SU-DHL-6 (cell line): ENCODE data around the gene SCN8A.

Source experiments
- H2AFZ ChIP-seq: fragments of 200-600 bp; sonication (generic); 2 replicates; pipeline ENCODE4 v1.6.1; 2014; ENCODE audit warnings: low read depth, mild to moderate bottlenecking, moderate library complexity, mixed read lengths, antibody characterized with exemption, low read length; ENCODE audit not compliant: severe bottlenecking
- H3F3A ChIP-seq: fragments of 200-600 bp; shearing (Covaris generic); 2 replicates; pipeline ENCODE4 v1.6.0; 2016; ENCODE audit warnings: antibody characterized with exemption, mild to moderate bottlenecking; ENCODE audit not compliant: insufficient read depth
- H3K27ac ChIP-seq: fragments of 200-600 bp; sonication (generic); 2 replicates; pipeline ENCODE4 v1.5.1; 2016; ENCODE audit warnings: low read depth, mild to moderate bottlenecking, low read length, moderate library complexity, mixed read lengths
- H3K27me3 ChIP-seq: fragments of 200-600 bp; sonication (generic), shearing (Covaris generic); 2 replicates; pipeline ENCODE4 v1.6.0; 2014; ENCODE audit warnings: mild to moderate bottlenecking, low read length
- H3K36me3 ChIP-seq: fragments of 200-600 bp; sonication (generic); 2 replicates; pipeline ENCODE4 v1.6.1; 2014; ENCODE audit warnings: mild to moderate bottlenecking, low read length, mixed read lengths
- H3K4me2 ChIP-seq: fragments of 300-600, 200-600 bp; shearing (Covaris generic), sonication (generic); 2 replicates; pipeline ENCODE4 v1.6.0; 2014; ENCODE audit warnings: low read length, low read depth, mild to moderate bottlenecking; ENCODE audit not compliant: poor library complexity, severe bottlenecking
- H3K4me3 ChIP-seq: fragments of 200-600 bp; sonication (generic); 2 replicates; pipeline ENCODE4 v1.5.1; 2014; ENCODE audit warnings: antibody characterized with exemption, low read length, mild to moderate bottlenecking, mixed read lengths; ENCODE audit not compliant: insufficient read depth, poor library complexity, severe bottlenecking
- H3K79me2 ChIP-seq: fragments of 200-600 bp; sonication (generic); 2 replicates; pipeline ENCODE4 v1.6.1; 2014; ENCODE audit warnings: mild to moderate bottlenecking, low read length, moderate library complexity; ENCODE audit not compliant: insufficient read depth
- H3K9ac ChIP-seq: fragments of 200-600 bp; sonication (generic); 2 replicates; pipeline ENCODE4 v1.7.0; 2014; ENCODE audit warnings: mild to moderate bottlenecking, low read length
- H3K9me2 ChIP-seq: fragments of 200-600 bp; sonication (generic); replicated peaks from 2 replicates; pipeline ENCODE4 v1.6.1; 2014; ENCODE audit warnings: low read length; ENCODE audit not compliant: insufficient read depth
- H3K9me3 ChIP-seq: fragments of 200-600 bp; sonication (generic); 2 replicates; pipeline ENCODE4 v1.6.1; 2014; ENCODE audit warnings: low read length, mixed read lengths; ENCODE audit not compliant: insufficient read depth
- H4K20me1 ChIP-seq: fragments of 200-600 bp; sonication (generic); 2 replicates; pipeline ENCODE4 v1.6.1; 2014; ENCODE audit warnings: low read depth, mild to moderate bottlenecking, antibody characterized with exemption, low read length, moderate library complexity, mixed read lengths
- CTCF ChIP-seq: fragments of 200-600 bp; sonication (generic); IDR thresholded peaks from one replicate; pipeline ENCODE4 v1.5.1; 2017; ENCODE audit warnings: antibody characterized with exemption, mild to moderate bottlenecking, low read length, moderate library complexity; ENCODE audit not compliant: insufficient read depth, poor library complexity, severe bottlenecking
- EZH2phosphoT487 ChIP-seq: fragments of 200-600 bp; sonication (generic), shearing (Covaris generic); conservative IDR thresholded peaks from 2 replicates; pipeline ENCODE4 v1.6.1; 2018; ENCODE audit warnings: mild to moderate bottlenecking, antibody characterized with exemption, low read length, moderate library complexity, mixed read lengths

SCN8A gene

GRCh38 chr12:51592034-51592705 lies 1.1 kb downstream of the SCN8A start:
- Histone ChIP-seq H2AFZ (no peak overlapping the region), H3K79me2 (no peaks in the 10 kb centered on the region), H3K27ac (no peak overlapping the region)

GRCh38 chr12:51593021-51593420 lies 2.0 kb downstream of the SCN8A start:
- Histone ChIP-seq H4K20me1 (no peaks in the 10 kb centered on the region), H3K36me3 (no peaks in the 10 kb centered on the region), H3K4me2 (no peak overlapping the region), H3K27me3 (no peaks in the 10 kb centered on the region), H3K9ac (no peak overlapping the region), H2AFZ (no peak overlapping the region), H3K79me2 (no peaks in the 10 kb centered on the region), H3K9me3 (no peaks in the 10 kb centered on the region), H3K27ac (no peak overlapping the region), H3K4me3 (no peak overlapping the region), H3K9me2 (no peaks in the 10 kb centered on the region), H3F3A (no peaks in the 10 kb centered on the region)
- no peak for TF ChIP-seq CTCF

More at GRCh38 chr12:51592034-51592705, 1.1 kb downstream of the SCN8A start:
- no peak for TF ChIP-seq CTCF
- TF ChIP-seq EZH2phosphoT487: no peak
- H3K36me3 ChIP-seq: no peaks in the 10 kb centered on the region
- no peaks in the 10 kb centered on the region for H3K9me2 ChIP-seq
- H3K9ac ChIP-seq: no peak overlapping the region
- no peaks in the 10 kb centered on the region for H3K27me3 ChIP-seq
- H3F3A ChIP-seq: no peaks in the 10 kb centered on the region
- no peaks in the 10 kb centered on the region for H4K20me1 ChIP-seq
- no peaks in the 10 kb centered on the region for H3K9me3 ChIP-seq
- H3K4me2 ChIP-seq: no peak overlapping the region
- H3K4me3 ChIP-seq: no peak overlapping the region

- Histone ChIP-seq H2AFZ (no peak overlapping the region), H3K4me3 (no peak overlapping the region), H3K9me3 (no peaks in the 10 kb centered on the region), H3K79me2 (no peaks in the 10 kb centered on the region), H4K20me1 (no peaks in the 10 kb centered on the region), H3K36me3 (no peaks in the 10 kb centered on the region), H3K9me2 (no peaks in the 10 kb centered on the region), H3F3A (no peaks in the 10 kb centered on the region), H3K9ac (no peak overlapping the region), H3K27ac (no peak overlapping the region), H3K27me3 (no peaks in the 10 kb centered on the region), H3K4me2 (no peak overlapping the region)
- TF ChIP-seq CTCF (no peak), EZH2phosphoT487 (no peak)
Observed at GRCh38 chr12:51593539-51593938, 2.5 kb downstream of the SCN8A start.

- Histone ChIP-seq H3K36me3 (no peaks in the 10 kb centered on the region), H3K9ac (no peak overlapping the region), H3K27me3 (no peaks in the 10 kb centered on the region), H3K4me2 (no peak overlapping the region), H3K9me2 (no peaks in the 10 kb centered on the region), H4K20me1 (no peaks in the 10 kb centered on the region), H3F3A (no peaks in the 10 kb centered on the region), H3K9me3 (no peaks in the 10 kb centered on the region), H3K4me3 (no peak overlapping the region), H2AFZ (no peak overlapping the region), H3K27ac (no peak overlapping the region), H3K79me2 (no peaks in the 10 kb centered on the region)
- TF ChIP-seq CTCF (no peak), EZH2phosphoT487 (no peak)
Observed at GRCh38 chr12:51598156-51598555, 7.1 kb downstream of the SCN8A start.
